ENCODE data around the gene ACE. TPM values are rescaled to one million over a fixed set of nuclear protein-coding genes. Genes with fewer than 3 reads are reported as not detected.

Gene ACE
- total and polyA plus RNA-seq, 12 donors, result 2.0 to 25.8 (median 12.0) TPM

GRCh38 chr17:63491413-63491812 is 14.6 kb downstream of the ACE start:
- WGBS, 2 donors, result 80 to 81% methylated on average over 8 of the region's 8 CpGs
- H3K9me3 ChIP-seq, result no peaks in the 10 kb centered on the region
- DNase-seq (no peak), ATAC-seq (no peak)
- TF ChIP-seq CTCF (IDR thresholded peaks at IDR 0.05), result no peak
- peaks cover 0 to 8% (median 0%) of the 10 kb centered on the region in 7 donors for H3K27me3 ChIP-seq
- intact Hi-C loops (cut with DNase I), result loop anchor here in 1 of 10 donors (10.0 kb wide), 1 partner anchor 53 kb away; no protein-coding TSS in a partner anchor
- H3K4me3 ChIP-seq, result no peak overlapping the region
- peaks cover 0 to 90% (median 0%) of the 10 kb centered on the region in 9 donors for H3K36me3 ChIP-seq
- no peaks in the 10 kb centered on the region for H3K4me1 ChIP-seq
- H3K27ac ChIP-seq, result no peak overlapping the region

- intact Hi-C loops (cut with DNase I), result loop anchor here in 1 of 10 donors (10.0 kb wide), 1 partner anchor 53 kb away; no protein-coding TSS in a partner anchor
- DNase-seq (no peak), ATAC-seq (no peak)
- Histone ChIP-seq H3K36me3 (peaks cover 0 to 90% (median 0%) of the 10 kb centered on the region in 9 donors), H3K9me3 (no peaks in the 10 kb centered on the region), H3K4me3 (no peak overlapping the region), H3K27me3 (peaks cover 0 to 8% (median 0%) of the 10 kb centered on the region in 7 donors), H3K27ac (no peak overlapping the region), H3K4me1 (no peaks in the 10 kb centered on the region)
- TF ChIP-seq CTCF (IDR thresholded peaks at IDR 0.05), result no peak
- WGBS, 2 donors, result 79 to 81% methylated on average over 10 of the region's 10 CpGs
Measured at GRCh38 chr17:63491977-63492618, 15.2 kb downstream of the ACE start.

- Histone ChIP-seq H3K4me3 (no peak overlapping the region), H3K4me1 (no peaks in the 10 kb centered on the region), H3K36me3 (peaks cover 0 to 86% (median 0%) of the 10 kb centered on the region in 9 donors), H3K27ac (no peak overlapping the region), H3K27me3 (peaks cover 0 to 8% (median 0%) of the 10 kb centered on the region in 7 donors), H3K9me3 (no peaks in the 10 kb centered on the region)
- TF ChIP-seq CTCF (IDR thresholded peaks at IDR 0.05), result no peak
- 93 to 95% methylated on average over 6 of the region's 6 CpGs for WGBS, 2 donors
- no peak for DNase-seq
- intact Hi-C loops (cut with DNase I), result loop anchor here in 1 of 10 donors (10.0 kb wide), 1 partner anchor 52 kb away; no protein-coding TSS in a partner anchor
- no peak for ATAC-seq
Measured at GRCh38 chr17:63492940-63493339, 16.1 kb downstream of the ACE start.

GRCh38 chr17:63493411-63493810 is 16.6 kb downstream of the ACE start:
- intact Hi-C loops (cut with DNase I), result loop anchor here in 1 of 10 donors (10.0 kb wide), 1 partner anchor 51 kb away; no protein-coding TSS in a partner anchor
- Histone ChIP-seq H3K4me1 (peaks cover 0 to 3% (median 0%) of the 10 kb centered on the region in 9 donors), H3K27ac (no peak overlapping the region), H3K36me3 (peaks cover 0 to 81% (median 0%) of the 10 kb centered on the region in 9 donors), H3K4me3 (no peak overlapping the region), H3K27me3 (peaks cover 0 to 8% (median 0%) of the 10 kb centered on the region in 7 donors), H3K9me3 (no peaks in the 10 kb centered on the region)
- no peak for TF ChIP-seq CTCF (IDR thresholded peaks at IDR 0.05)
- ATAC-seq (no peak), DNase-seq (no peak)
- 94 to 95% methylated on average over 9 of the region's 9 CpGs for WGBS, 2 donors
